MM.1S (cell line): ENCODE data around the gene ADAP1.

Experiments
- DNase-seq: peaks from one replicate; pipeline ENCODE4 v3.0.0-alpha.2; 2015
- H2AFZ ChIP-seq: fragments of 300-600 bp; sonication (generic); 2 replicates; pipeline ENCODE4 v1.6.0; 2016; ENCODE audit warnings: antibody characterized with exemption, low read length
- H3F3A ChIP-seq: fragments of 300-600 bp; sonication (generic); 2 replicates; pipeline ENCODE4 v1.6.1; 2016; ENCODE audit warnings: mild to moderate bottlenecking, antibody characterized with exemption, low read length, moderate library complexity, mixed read lengths; ENCODE audit not compliant: insufficient read depth
- H3K27ac ChIP-seq: fragments of 300-600 bp; sonication (generic); 2 replicates; pipeline ENCODE4 v1.5.1; 2016; ENCODE audit warnings: mild to moderate bottlenecking, low read length
- H3K27me3 ChIP-seq: fragments of 300-600 bp; sonication (generic); replicated peaks from 2 replicates; pipeline ENCODE4 v1.6.0; 2016; ENCODE audit warnings: low read length; ENCODE audit not compliant: insufficient read depth
- H3K36me3 ChIP-seq: fragments of 300-600 bp; sonication (generic); replicated peaks from 2 replicates; pipeline ENCODE4 v1.6.1; 2016; ENCODE audit warnings: mild to moderate bottlenecking, low read length, mixed read lengths; ENCODE audit not compliant: insufficient read depth
- H3K4me1 ChIP-seq: fragments of 300-600 bp; sonication (generic); 2 replicates; pipeline ENCODE4 v1.6.1; 2016; ENCODE audit warnings: low read length, mixed read lengths
- H3K4me2 ChIP-seq: fragments of 300-600 bp; sonication (generic); 2 replicates; pipeline ENCODE4 v1.6.0; 2016; ENCODE audit warnings: low read depth, low read length
- H3K4me3 ChIP-seq: fragments of 300-600 bp; sonication (generic); 2 replicates; pipeline ENCODE4 v1.5.1; 2016; ENCODE audit warnings: low read length, mixed read lengths
- H3K79me2 ChIP-seq: fragments of 300-600 bp; sonication (generic); 2 replicates; pipeline ENCODE4 v1.6.1; 2016; ENCODE audit warnings: mixed run types, low read length, mixed read lengths
- H3K9ac ChIP-seq: fragments of 300-600 bp; sonication (generic); 2 replicates; pipeline ENCODE4 v1.6.1; 2016; ENCODE audit warnings: low read length, mixed read lengths
- H3K9me2 ChIP-seq: fragments of 300-600 bp; sonication (generic); replicated peaks from 2 replicates; pipeline ENCODE4 v1.6.1; 2016; ENCODE audit warnings: mild to moderate bottlenecking, low read length, mixed read lengths; ENCODE audit not compliant: insufficient read depth
- H3K9me3 ChIP-seq: fragments of 300-600 bp; sonication (generic); replicated peaks from 2 replicates; pipeline ENCODE4 v1.6.1; 2016; ENCODE audit warnings: mild to moderate bottlenecking, low read length, mixed read lengths; ENCODE audit not compliant: insufficient read depth
- H4K20me1 ChIP-seq: fragments of 300-600 bp; sonication (generic); 2 replicates; pipeline ENCODE4 v1.6.1; 2016; ENCODE audit warnings: mild to moderate bottlenecking, low read length, moderate library complexity, mixed read lengths; ENCODE audit not compliant: insufficient read depth
- CTCF ChIP-seq: fragments of 300-600 bp; sonication (generic); IDR thresholded peaks from 2 replicates; pipeline ENCODE4 v1.5.1; 2016; ENCODE audit warnings: antibody characterized with exemption, low read length, mixed read lengths
- EZH2 ChIP-seq: fragments of 300-600 bp; sonication (generic); optimal IDR thresholded peaks from 2 replicates; pipeline ENCODE3; 2017; ENCODE audit warnings: low read depth, mild to moderate bottlenecking, antibody characterized with exemption, low read length, mixed read lengths
- EZH2phosphoT487 ChIP-seq: fragments of 300-600 bp; sonication (generic); IDR thresholded peaks from 2 replicates; pipeline ENCODE4 v1.6.1; 2018; ENCODE audit warnings: antibody characterized with exemption, low read length

ADAP1 gene

GRCh38 chr7:859359-860030 lies 95.0 kb downstream of the ADAP1 start:
- DNase-seq, result no peak
- H3K36me3 ChIP-seq, result peaks cover 10% of the 10 kb centered on the region
- no peak overlapping the region for H2AFZ ChIP-seq

GRCh38 chr7:857661-858060 lies 96.8 kb downstream of the ADAP1 start:
- TF ChIP-seq CTCF, result no peak
- no peak for TF ChIP-seq EZH2phosphoT487
- H3K4me3 ChIP-seq, result no peak overlapping the region
- H3K27ac ChIP-seq, result no peak overlapping the region
- H3F3A ChIP-seq, result no peaks in the 10 kb centered on the region
- H3K36me3 ChIP-seq, result peaks cover 10% of the 10 kb centered on the region
- DNase-seq, result no peak
- H3K9me3 ChIP-seq, result no peaks in the 10 kb centered on the region
- no peaks in the 10 kb centered on the region for H3K27me3 ChIP-seq
- H3K4me2 ChIP-seq, result no peak overlapping the region
- no peaks in the 10 kb centered on the region for H4K20me1 ChIP-seq
- H3K79me2 ChIP-seq, result no peaks in the 10 kb centered on the region
- no peaks in the 10 kb centered on the region for H3K4me1 ChIP-seq
- H2AFZ ChIP-seq, result no peak overlapping the region
- no peak overlapping the region for H3K9ac ChIP-seq
- no peaks in the 10 kb centered on the region for H3K9me2 ChIP-seq

More at GRCh38 chr7:859359-860030, 95.0 kb downstream of the ADAP1 start:
- H3K4me2 ChIP-seq, result no peak overlapping the region
- no peaks in the 10 kb centered on the region for H3K4me1 ChIP-seq
- H3K27me3 ChIP-seq, result no peaks in the 10 kb centered on the region
- H3K27ac ChIP-seq, result no peak overlapping the region
- no peaks in the 10 kb centered on the region for H3K79me2 ChIP-seq
- no peaks in the 10 kb centered on the region for H3F3A ChIP-seq
- H3K4me3 ChIP-seq, result no peak overlapping the region
- no peaks in the 10 kb centered on the region for H3K9me3 ChIP-seq
- H4K20me1 ChIP-seq, result no peaks in the 10 kb centered on the region
- no peaks in the 10 kb centered on the region for H3K9me2 ChIP-seq
- H3K9ac ChIP-seq, result no peak overlapping the region
- TF ChIP-seq CTCF (no peak), EZH2 (no peak), EZH2phosphoT487 (no peak)

- Histone ChIP-seq H3K4me1 (no peaks in the 10 kb centered on the region), H3K9me2 (no peaks in the 10 kb centered on the region), H3K36me3 (peaks cover 10% of the 10 kb centered on the region)
Observed at GRCh38 chr7:856444-857095, 97.9 kb downstream of the ADAP1 start.

More at GRCh38 chr7:856444-857095, 97.9 kb downstream of the ADAP1 start:
- Histone ChIP-seq H3K4me2 (no peak overlapping the region), H3K9ac (no peak overlapping the region), H2AFZ (no peak overlapping the region), H3K79me2 (no peaks in the 10 kb centered on the region), H3K4me3 (no peak overlapping the region), H3K9me3 (no peaks in the 10 kb centered on the region), H3F3A (no peaks in the 10 kb centered on the region), H4K20me1 (no peaks in the 10 kb centered on the region), H3K27me3 (no peaks in the 10 kb centered on the region), H3K27ac (no peak overlapping the region)
- TF ChIP-seq EZH2 (no peak), EZH2phosphoT487 (no peak), CTCF (no peak)
- no peak for DNase-seq
